ENCODE measurements around the gene GDF10.

DNA sequence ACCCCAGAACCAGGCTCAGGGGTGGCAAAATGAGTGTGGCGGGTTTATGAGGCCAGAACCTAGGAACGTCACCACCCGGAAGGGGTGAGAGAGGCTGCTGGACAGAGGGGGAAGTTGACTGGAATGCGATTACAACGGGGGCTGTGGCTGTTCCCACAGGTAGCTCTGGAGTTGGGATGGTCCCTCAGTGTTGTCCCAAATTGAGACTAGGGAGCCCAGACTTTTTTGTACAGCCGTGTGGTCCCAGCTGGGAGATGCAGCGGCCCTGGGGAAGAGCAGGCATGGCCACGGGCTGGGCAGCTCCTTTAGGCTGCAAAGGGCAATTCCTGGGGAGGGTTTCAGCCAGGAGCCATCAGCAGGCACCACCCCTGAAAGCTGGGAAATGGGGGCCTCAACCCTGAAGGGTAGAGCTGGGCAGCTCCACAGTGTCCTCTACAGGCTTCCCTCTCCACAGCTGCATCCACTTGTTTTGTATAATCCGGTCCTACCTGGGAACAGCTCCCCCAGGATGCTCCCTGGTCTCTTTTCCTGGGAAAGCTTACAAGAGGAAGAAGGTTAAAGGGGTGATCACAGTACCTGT, 11.0 kb upstream of the GDF10 start:
- TF ChIP-seq POLR2A (IDR thresholded peaks at IDR 0.05): no peak
- TF ChIP-seq, protein P1, sequence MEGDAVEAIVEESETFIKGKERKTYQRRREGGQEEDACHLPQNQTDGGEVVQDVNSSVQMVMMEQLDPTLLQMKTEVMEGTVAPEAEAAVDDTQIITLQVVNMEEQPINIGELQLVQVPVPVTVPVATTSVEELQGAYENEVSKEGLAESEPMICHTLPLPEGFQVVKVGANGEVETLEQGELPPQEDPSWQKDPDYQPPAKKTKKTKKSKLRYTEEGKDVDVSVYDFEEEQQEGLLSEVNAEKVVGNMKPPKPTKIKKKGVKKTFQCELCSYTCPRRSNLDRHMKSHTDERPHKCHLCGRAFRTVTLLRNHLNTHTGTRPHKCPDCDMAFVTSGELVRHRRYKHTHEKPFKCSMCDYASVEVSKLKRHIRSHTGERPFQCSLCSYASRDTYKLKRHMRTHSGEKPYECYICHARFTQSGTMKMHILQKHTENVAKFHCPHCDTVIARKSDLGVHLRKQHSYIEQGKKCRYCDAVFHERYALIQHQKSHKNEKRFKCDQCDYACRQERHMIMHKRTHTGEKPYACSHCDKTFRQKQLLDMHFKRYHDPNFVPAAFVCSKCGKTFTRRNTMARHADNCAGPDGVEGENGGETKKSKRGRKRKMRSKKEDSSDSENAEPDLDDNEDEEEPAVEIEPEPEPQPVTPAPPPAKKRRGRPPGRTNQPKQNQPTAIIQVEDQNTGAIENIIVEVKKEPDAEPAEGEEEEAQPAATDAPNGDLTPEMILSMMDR (IDR thresholded peaks at IDR 0.05): no peak

Data from esophagus squamous epithelium (tissue), 4 donors.